GM12892 (cell line): ENCODE results near the gene CLIP1.

Experiments
- POLR2A ChIP-seq: IDR thresholded peaks from 2 replicates; pipeline ENCODE4 v1.6.1; 2011; ENCODE audit warnings: low read depth, low read length, control low read depth
- TAF1 ChIP-seq: IDR thresholded peaks from 2 replicates; pipeline ENCODE4 v1.6.1; 2011; ENCODE audit warnings: low read depth, mild to moderate bottlenecking, control low read depth, low read length, borderline replicate concordance

DNA sequence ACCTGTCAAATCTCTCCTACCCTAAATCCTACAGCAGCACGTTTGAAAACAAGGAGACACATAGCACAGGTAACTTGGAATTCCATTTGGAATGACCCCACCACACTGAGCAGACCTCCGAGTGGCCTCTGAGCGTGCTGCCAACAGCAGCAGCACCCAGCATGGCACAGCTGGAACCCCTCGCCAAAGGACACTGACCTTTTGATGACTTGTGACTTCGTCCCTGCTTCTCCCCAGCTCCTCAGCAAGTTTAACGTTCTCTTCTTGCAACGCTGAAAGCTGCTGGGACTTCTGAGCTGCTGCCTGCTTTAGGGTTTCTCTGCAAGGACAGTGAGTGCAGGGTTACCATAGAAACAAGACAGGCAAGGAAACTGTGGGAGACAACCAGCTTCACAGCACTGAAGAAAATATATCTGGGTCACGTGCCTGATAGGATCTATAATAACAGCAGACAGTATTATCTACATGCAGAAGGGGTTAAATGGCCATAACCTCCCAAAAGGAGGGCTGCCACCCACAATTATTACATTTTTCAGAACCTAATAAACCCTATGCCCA is 112.8 kb downstream of the CLIP1 start:
- TF ChIP-seq POLR2A (no peak), TAF1 (no peak)
